ENCODE measurements around the gene MAGI1. TPM values are rescaled to one million over a fixed set of nuclear protein-coding genes. Genes with fewer than 3 reads are reported as not detected.

MAGI1 gene
- total RNA-seq, 1 donor from 2014 or later, result 49.8 TPM

DNA sequence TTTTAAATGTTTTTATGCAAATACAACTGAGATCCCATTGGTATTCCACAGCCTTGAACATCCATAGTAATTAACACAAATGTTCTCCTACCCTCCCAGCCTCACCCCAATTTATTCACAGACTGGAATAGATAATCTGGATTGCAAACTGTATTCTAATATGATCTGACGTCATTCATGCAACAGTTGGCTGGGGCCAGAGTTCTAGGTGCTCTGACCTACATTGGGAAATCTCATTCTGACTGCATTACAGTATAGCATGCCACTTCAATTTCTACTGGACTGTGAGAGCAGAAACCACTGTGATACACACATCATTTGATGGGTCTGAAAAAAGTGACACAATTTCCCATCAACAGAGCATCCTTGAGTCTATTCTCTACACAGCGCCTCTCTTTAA lies 403.1 kb downstream of the MAGI1 start:
- TF ChIP-seq, protein P1, sequence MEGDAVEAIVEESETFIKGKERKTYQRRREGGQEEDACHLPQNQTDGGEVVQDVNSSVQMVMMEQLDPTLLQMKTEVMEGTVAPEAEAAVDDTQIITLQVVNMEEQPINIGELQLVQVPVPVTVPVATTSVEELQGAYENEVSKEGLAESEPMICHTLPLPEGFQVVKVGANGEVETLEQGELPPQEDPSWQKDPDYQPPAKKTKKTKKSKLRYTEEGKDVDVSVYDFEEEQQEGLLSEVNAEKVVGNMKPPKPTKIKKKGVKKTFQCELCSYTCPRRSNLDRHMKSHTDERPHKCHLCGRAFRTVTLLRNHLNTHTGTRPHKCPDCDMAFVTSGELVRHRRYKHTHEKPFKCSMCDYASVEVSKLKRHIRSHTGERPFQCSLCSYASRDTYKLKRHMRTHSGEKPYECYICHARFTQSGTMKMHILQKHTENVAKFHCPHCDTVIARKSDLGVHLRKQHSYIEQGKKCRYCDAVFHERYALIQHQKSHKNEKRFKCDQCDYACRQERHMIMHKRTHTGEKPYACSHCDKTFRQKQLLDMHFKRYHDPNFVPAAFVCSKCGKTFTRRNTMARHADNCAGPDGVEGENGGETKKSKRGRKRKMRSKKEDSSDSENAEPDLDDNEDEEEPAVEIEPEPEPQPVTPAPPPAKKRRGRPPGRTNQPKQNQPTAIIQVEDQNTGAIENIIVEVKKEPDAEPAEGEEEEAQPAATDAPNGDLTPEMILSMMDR (conservative IDR thresholded peaks at IDR 0.05), result no peak
- Mint-ChIP-seq H3K36me3 (ENCODE audit: low read depth) (no peaks in the 10 kb centered on the region), H3K27me3 (ENCODE audit: low read depth) (no peaks in the 10 kb centered on the region), H3K4me3 (no peak overlapping the region), H3K27ac (ENCODE audit: unreplicated experiment) (no peak overlapping the region), H3K9me3 (no peaks in the 10 kb centered on the region), H3K4me1 (peaks cover 11% of the 10 kb centered on the region)
- no peak for DNase-seq (ENCODE audit: low read depth, low spot score)

DNA sequence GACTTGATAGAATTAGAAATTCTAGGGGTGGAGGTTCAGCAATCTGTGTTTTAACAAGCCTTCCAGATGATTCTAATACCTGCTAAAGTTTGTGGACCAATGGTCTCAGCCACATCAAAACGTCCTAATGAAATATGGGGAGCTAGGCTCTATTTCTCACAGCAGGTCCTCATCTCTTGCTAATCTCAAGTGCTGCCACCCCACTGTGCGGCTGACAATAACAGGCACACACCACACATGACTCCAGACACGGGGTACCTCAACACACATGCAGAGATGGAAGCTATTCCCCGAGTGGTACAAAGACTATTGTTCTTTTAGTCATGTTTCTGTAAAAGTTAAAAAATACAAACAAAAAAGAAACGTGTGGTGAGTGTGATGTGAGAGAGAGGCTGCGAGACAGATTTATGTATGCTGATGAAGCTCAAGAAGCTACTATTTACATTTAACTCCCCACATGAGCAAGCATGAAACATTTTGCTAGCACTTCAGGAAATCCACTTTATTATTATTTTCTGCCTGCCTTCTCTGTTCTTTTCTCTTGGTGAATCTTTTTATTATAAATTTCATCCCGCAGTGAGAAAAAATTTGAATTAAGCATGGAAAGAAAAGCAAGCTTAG lies 405.6 kb downstream of the MAGI1 start:
- TF ChIP-seq, protein P1 (conservative IDR thresholded peaks at IDR 0.05), result no peak
- H3K9me3 Mint-ChIP-seq, result peaks cover 3% of the 10 kb centered on the region
- H3K36me3 Mint-ChIP-seq (ENCODE audit: low read depth), result peaks cover 3% of the 10 kb centered on the region
- no peak for DNase-seq (ENCODE audit: low read depth, low spot score)
- no peaks in the 10 kb centered on the region for H3K27me3 Mint-ChIP-seq (ENCODE audit: low read depth)
- H3K27ac Mint-ChIP-seq (ENCODE audit: unreplicated experiment), result no peak overlapping the region
- H3K4me1 Mint-ChIP-seq, result peaks cover 14% of the 10 kb centered on the region
- H3K4me3 Mint-ChIP-seq, result no peak overlapping the region

DNA sequence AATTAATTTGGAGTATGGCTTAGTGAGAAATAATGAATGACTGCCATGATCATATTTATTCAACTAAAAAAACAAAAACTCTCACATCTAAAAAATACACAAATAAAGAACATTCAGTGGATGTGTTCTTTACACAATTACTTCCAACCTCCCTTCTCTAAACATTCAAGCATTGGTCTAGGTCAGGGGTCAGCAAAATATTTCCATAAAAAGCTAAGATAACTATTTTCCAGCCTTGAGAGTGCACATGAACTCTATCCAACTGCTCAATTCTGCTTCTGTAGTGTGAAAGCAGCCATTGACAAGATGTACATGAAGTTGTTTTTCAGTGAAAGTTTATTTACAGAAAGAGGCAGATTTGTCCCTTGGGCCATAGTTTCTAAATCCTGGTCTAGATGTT lies 406.3 kb downstream of the MAGI1 start:
- DNase-seq (ENCODE audit: low read depth, low spot score), result no peak
- H3K4me1 Mint-ChIP-seq, result peaks cover 14% of the 10 kb centered on the region
- peaks cover 3% of the 10 kb centered on the region for H3K36me3 Mint-ChIP-seq (ENCODE audit: low read depth)
- H3K27ac Mint-ChIP-seq (ENCODE audit: unreplicated experiment), result no peak overlapping the region
- no peaks in the 10 kb centered on the region for H3K27me3 Mint-ChIP-seq (ENCODE audit: low read depth)
- TF ChIP-seq, protein P1 (conservative IDR thresholded peaks at IDR 0.05), result no peak
- H3K9me3 Mint-ChIP-seq, result peaks cover 3% of the 10 kb centered on the region
- H3K4me3 Mint-ChIP-seq, result no peak overlapping the region

DNA sequence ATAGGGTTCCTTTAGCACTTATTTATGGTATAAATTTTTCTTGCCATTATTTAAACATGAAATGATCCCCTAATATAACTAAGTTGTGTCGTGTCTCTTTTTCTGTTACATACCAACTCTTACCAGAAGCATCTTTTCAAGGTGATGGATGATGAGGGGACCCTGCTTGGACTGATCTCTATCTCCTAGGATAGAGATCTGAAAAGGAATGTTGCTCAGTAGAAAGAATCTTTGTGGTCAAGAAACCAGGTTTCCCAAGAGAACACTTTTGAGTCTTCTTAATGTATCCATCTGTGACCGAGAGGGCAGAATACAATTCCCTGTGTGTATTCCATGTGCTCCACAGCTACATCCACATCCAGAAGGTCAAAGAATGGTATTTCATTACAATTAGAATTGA lies 409.7 kb downstream of the MAGI1 start:
- TF ChIP-seq, protein P1 (conservative IDR thresholded peaks at IDR 0.05), result no peak
- H3K4me3 Mint-ChIP-seq, result no peak overlapping the region
- DNase-seq (ENCODE audit: low read depth, low spot score), result no peak
- peaks cover 3% of the 10 kb centered on the region for H3K36me3 Mint-ChIP-seq (ENCODE audit: low read depth)
- no peaks in the 10 kb centered on the region for H3K27me3 Mint-ChIP-seq (ENCODE audit: low read depth)
- H3K9me3 Mint-ChIP-seq, result peaks cover 3% of the 10 kb centered on the region
- no peak overlapping the region for H3K27ac Mint-ChIP-seq (ENCODE audit: unreplicated experiment)
- peaks cover 7% of the 10 kb centered on the region for H3K4me1 Mint-ChIP-seq

DNA sequence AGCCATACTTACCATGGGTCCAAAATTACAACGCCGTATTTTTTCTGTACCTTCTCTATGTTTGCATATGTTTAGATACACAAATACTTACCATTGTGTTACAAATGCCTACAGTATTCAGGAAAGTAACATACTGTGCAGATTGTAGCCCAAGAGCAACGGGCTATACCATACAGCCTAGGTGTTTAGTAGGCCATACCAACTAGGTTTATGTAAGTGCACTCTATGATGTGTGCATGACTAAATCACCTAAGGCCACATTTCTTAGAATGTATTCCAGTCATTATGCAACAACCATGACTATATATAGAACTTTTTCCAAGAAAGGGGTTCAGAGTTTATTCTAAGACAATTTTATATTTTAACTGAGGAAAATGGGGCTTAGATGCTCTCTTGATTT lies 411.7 kb downstream of the MAGI1 start:
- Mint-ChIP-seq H3K27ac (ENCODE audit: unreplicated experiment) (no peak overlapping the region), H3K36me3 (ENCODE audit: low read depth) (peaks cover 3% of the 10 kb centered on the region)

More for the DNA sequence above, 411.7 kb downstream of the MAGI1 start:
- TF ChIP-seq, protein P1 (conservative IDR thresholded peaks at IDR 0.05), result no peak
- no peak for DNase-seq (ENCODE audit: low read depth, low spot score)
- Mint-ChIP-seq H3K27me3 (ENCODE audit: low read depth) (no peaks in the 10 kb centered on the region), H3K4me1 (peaks cover 3% of the 10 kb centered on the region), H3K9me3 (peaks cover 3% of the 10 kb centered on the region), H3K4me3 (no peak overlapping the region)

All from neural crest cell (in vitro differentiated cells).